Transverse colon (tissue), 3 donors: ENCODE measurements around the gene ACSM2B.
A peak's percentile ranks its signal among the peaks of the same experiment; 100 is the strongest.
"Not testable (repeated sequence)": the region's sequence is repeated elsewhere in the genome, so short reads cannot be mapped to it uniquely, and the experiment has no call there.

Experiments used
- CTCF ChIP-seq, 5 experiments: fragments of 200-600 bp in 3 of 5; fragments of 450-650 bp in 2 of 5; sonication (generic) in 3 of 5; IDR thresholded peaks; 1 replicate in 2 of 5; 2 replicates in 3 of 5; pipeline ENCODE4 v1.5.1; 2016 to 2017; ENCODE audit warnings: antibody characterized with exemption in 5 of 5, inconsistent platforms in 3 of 5, mild to moderate bottlenecking in 2 of 5, moderate library complexity in 1 of 5
- POLR2A ChIP-seq: fragments of 450-650 bp; IDR thresholded peaks from one replicate; pipeline ENCODE4 v1.6.1; 2016; ENCODE audit warnings: antibody characterized with exemption, mild to moderate bottlenecking, moderate library complexity

GRCh38 chr16:20553493-20553892, 22.7 kb downstream of the ACSM2B start:
- peak in 1 of 5 experiments; percentile 11 for TF ChIP-seq CTCF (IDR thresholded peaks at IDR 0.05)
- not testable (repeated sequence) for TF ChIP-seq POLR2A
